NB4 (cell line): ENCODE measurements around the gene IL20.
A peak's percentile ranks its signal among the peaks of the same experiment; 100 is the strongest.

Experiments
- DNase-seq: peaks from one replicate; pipeline ENCODE4 v3.0.0; 2010; ENCODE audit warnings: low read depth
- H3K4me3 ChIP-seq: one replicate; pipeline ENCODE4 v1.5.1; 2011; ENCODE audit warnings: mild to moderate bottlenecking, low read depth, low read length, moderate library complexity
- MYC ChIP-seq: IDR thresholded peaks from 2 replicates; pipeline ENCODE4 v1.6.1; 2011; ENCODE audit warnings: low read depth, low read length
- POLR2A ChIP-seq: IDR thresholded peaks from 2 replicates; pipeline ENCODE4 v1.6.1; 2011; ENCODE audit warnings: mild to moderate bottlenecking; ENCODE audit not compliant: insufficient read length; ENCODE audit errors: extremely low read depth
- TF ChIP-seq, protein P1 (sequence below): IDR thresholded peaks from one replicate; pipeline ENCODE4 v1.5.1; 2012; ENCODE audit warnings: low read depth, low read length
- TF ChIP-seq, protein P2 (sequence below): IDR thresholded peaks from 2 replicates; pipeline ENCODE4 v1.6.1; 2011; ENCODE audit warnings: low read depth, low read length

Gene IL20

DNA sequence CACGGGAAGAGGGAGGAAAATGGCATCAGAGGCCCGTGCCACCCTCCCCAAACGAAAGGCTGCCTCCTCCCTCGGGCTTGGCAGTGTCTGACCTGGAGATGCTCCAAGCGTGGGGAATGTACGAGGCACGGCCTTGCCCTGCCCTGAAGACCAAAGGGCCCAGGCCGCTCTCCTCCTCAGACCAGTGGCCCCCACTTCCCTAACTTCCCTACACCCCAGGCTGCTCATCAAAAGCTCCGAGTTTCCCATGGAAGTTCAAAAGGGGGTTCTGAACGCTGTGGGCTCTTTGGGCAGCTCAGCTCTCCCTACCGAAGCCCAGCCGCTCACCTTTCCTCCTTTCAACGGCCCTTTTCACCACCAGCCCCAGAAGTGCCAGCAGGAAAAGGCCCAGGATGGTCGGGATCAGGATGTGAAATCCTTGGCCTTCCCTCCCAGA is 44.5 kb downstream of the IL20 start:
- no peak for DNase-seq
- no peak overlapping the region for H3K4me3 ChIP-seq

DNA sequence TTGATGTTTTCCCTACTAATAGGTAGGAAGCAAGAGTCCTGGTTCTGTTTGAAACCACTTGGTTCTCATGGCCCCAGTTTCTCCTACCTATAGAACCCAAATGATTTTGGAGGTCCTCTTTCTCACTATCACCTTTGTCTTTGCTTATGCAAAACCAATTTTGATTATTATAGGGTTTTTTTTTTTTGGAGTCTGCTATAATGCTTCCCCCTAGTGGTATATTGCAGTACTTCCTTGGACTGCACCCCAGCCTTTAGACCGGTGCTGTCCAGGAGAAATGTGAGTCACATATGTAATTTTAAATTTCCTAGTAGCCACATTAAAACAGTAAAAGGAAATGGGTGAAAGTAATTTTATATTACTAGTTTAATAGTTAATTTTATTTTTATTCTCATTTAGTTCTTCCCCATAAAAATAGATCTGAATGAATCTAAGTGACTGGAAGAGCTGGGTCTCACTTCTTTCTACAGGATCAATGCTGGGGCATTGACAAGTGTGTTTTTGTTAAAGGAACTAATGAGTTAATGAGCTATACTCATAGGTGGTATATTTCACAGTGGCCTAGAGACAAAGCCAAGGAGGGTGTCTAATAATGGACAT is 45.7 kb downstream of the IL20 start:
- TF ChIP-seq, protein P1, sequence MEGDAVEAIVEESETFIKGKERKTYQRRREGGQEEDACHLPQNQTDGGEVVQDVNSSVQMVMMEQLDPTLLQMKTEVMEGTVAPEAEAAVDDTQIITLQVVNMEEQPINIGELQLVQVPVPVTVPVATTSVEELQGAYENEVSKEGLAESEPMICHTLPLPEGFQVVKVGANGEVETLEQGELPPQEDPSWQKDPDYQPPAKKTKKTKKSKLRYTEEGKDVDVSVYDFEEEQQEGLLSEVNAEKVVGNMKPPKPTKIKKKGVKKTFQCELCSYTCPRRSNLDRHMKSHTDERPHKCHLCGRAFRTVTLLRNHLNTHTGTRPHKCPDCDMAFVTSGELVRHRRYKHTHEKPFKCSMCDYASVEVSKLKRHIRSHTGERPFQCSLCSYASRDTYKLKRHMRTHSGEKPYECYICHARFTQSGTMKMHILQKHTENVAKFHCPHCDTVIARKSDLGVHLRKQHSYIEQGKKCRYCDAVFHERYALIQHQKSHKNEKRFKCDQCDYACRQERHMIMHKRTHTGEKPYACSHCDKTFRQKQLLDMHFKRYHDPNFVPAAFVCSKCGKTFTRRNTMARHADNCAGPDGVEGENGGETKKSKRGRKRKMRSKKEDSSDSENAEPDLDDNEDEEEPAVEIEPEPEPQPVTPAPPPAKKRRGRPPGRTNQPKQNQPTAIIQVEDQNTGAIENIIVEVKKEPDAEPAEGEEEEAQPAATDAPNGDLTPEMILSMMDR, result peak; percentile 67
- no peak for TF ChIP-seq MYC
- TF ChIP-seq POLR2A, result no peak
- TF ChIP-seq, protein P2, sequence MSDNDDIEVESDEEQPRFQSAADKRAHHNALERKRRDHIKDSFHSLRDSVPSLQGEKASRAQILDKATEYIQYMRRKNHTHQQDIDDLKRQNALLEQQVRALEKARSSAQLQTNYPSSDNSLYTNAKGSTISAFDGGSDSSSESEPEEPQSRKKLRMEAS, result no peak
- H3K4me3 ChIP-seq, result no peak overlapping the region

More for the DNA sequence above, 44.5 kb downstream of the IL20 start:
- TF ChIP-seq, protein P2, result no peak
- no peak for TF ChIP-seq POLR2A
- TF ChIP-seq, protein P1, result no peak
- TF ChIP-seq MYC, result no peak

DNA sequence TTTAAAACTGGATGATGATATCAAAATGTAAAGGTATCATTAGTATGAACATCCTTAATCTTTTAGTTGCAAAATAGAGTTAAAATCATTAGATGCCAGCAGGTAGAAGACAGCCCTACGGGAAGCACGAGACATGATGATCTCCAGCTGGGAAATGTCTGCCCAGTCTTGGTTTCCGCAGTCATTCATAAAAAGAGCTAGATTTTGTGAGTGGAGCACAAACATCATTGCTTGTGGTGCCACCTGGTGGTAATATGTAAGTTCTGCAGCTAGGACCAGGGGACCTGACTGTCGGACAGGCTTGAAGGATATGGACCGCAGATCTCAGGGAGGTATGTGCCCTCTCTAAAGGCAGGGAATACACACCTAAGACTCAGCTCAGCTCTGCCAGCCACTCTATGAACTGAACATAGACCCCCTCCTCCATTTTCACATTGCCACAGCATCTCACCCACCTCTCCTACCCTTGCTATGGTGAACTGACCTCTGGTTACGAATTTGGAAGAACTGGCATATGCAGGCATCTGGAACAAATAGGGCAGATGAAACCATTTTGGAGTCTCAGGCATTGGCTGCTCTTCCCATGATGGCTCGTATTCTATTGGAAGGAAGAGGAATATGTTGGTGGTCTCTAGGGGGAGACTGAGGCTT is 47.1 kb downstream of the IL20 start:
- TF ChIP-seq POLR2A (no peak), MYC (no peak)
- TF ChIP-seq, protein P1, result peak; percentile 68
- TF ChIP-seq, protein P2, result 0 out of 2 replicates have a peak, but pooled peaks have one; percentile 30
- no peak overlapping the region for H3K4me3 ChIP-seq
- DNase-seq, result peak; percentile 75

More for the DNA sequence above, 45.7 kb downstream of the IL20 start:
- peak; percentile 57 for DNase-seq

DNA sequence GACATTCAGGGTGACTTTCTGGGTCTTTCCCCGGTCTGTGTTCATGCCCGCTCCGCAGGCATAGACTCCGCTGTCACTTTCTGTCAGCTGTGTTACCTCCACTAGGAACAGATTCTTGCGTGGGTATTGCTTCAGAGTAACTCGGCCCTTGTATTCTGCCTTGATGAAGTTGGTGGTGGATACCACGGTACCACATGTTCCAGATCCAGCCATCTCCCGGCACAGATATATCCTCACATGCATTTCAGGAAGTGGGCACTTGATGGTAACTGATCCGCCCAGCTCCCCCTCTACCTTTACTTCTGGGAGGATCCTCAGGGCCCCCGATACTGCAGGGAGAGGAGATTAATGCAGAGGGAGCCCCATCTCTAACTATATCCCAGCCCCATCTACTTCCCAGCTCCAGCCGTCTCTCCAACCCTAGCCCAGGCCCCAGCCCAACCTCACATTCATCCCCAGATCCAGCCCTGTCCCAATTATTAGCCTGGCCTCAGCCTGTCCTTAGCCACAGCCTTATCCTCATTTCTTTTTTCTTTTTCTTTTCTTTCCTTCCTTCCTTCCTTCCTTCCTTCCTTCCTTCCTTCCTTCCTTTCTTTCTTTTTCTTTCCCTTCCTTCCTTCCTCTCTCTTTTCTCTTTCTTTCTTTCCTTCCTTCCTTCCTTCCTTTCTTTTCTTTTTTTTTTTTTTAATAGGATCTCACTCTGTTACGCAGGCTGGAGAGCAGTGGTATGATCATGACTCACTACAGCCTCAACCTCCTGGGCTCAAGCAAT is 48.5 kb downstream of the IL20 start:
- TF ChIP-seq, protein P1, result no peak
- no peak for TF ChIP-seq MYC
- TF ChIP-seq, protein P2, result no peak
- no peak for TF ChIP-seq POLR2A
- H3K4me3 ChIP-seq, result no peak overlapping the region
- no peak for DNase-seq

DNA sequence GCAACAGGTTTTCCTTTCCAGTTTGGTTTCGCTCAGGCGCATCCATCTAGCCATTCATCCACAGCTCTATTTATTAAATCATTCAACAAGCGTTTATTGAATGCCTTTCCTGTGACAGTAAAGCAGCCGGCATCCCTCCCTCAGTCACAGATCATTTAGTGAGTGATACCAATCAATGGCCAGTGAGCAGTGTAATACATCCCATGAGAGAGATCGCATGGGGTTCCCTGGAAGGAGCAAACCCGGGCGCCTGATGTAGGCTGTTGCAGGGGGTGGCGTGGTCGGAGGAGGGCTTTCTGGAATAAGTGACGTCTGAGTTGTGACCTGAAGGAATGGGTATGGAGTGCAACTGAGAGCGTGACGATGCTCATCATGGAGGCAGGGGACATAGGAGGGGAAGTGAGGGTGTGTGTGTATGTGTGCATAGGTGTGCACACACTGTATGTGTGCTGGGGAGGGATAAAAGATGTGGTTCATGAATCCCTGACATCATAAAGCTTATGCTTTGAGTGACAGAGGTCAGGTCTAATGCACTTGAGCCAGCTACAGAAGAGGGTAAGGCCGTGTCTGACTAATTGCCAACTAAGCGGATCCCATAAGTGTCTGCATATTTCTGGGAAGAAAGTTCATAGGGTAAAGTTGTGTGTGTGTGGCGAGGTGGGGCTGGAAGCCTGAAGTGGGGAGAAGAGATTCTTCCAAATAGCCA is 49.8 kb downstream of the IL20 start:
- H3K4me3 ChIP-seq, result no peak overlapping the region
- DNase-seq, result no peak
- TF ChIP-seq, protein P2, result no peak
- TF ChIP-seq MYC (no peak), POLR2A (no peak)
- TF ChIP-seq, protein P1, result no peak
